Mesenchymal stem cell (in vitro differentiated cells and primary cell): ENCODE results near the gene OBSL1.

Source experiments
- DNase-seq: peaks from one replicate; pipeline ENCODE4 v3.0.0-alpha.2; 2013
- H2AFZ ChIP-seq: one replicate; pipeline ENCODE4 v1.6.1; 2013; ENCODE audit warnings: low read depth, mild to moderate bottlenecking, control low read depth, inconsistent platforms, low read length, moderate library complexity
- H2AK5ac ChIP-seq: 2 replicates; pipeline ENCODE4 v1.6.1; 2013; ENCODE audit warnings: low read length, moderate library complexity, mild to moderate bottlenecking, inconsistent platforms; ENCODE audit not compliant: severe bottlenecking
- H2BK120ac ChIP-seq: one replicate; pipeline ENCODE4 v1.6.1; 2013; ENCODE audit warnings: low read depth, mild to moderate bottlenecking, inconsistent platforms, low read length, moderate library complexity
- H2BK12ac ChIP-seq, 2 experiments: one replicate each; pipeline ENCODE4 v1.6.1; 2013; ENCODE audit warnings: inconsistent platforms in 2 of 2, low read length in 2 of 2, mild to moderate bottlenecking in 2 of 2, moderate library complexity in 2 of 2, control low read depth in 1 of 2
- H2BK15ac ChIP-seq: one replicate; pipeline ENCODE4 v1.6.1; 2013; ENCODE audit warnings: mild to moderate bottlenecking, low read depth, inconsistent platforms; ENCODE audit not compliant: poor library complexity, severe bottlenecking
- H2BK5ac ChIP-seq: 2 replicates; pipeline ENCODE4 v1.6.1; 2013; ENCODE audit warnings: low read depth, mild to moderate bottlenecking, low read length, control low read depth, inconsistent platforms; ENCODE audit not compliant: poor library complexity, severe bottlenecking
- H3K14ac ChIP-seq, 2 experiments: one replicate each; pipeline ENCODE4 v1.6.1; 2013; ENCODE audit warnings: inconsistent platforms in 2 of 2, low read length in 2 of 2, control low read depth in 1 of 2, mild to moderate bottlenecking in 1 of 2, moderate library complexity in 1 of 2
- H3K18ac ChIP-seq, 2 experiments: one replicate each; pipeline ENCODE4 v1.6.1; 2013; ENCODE audit warnings: inconsistent platforms in 2 of 2, low read length in 2 of 2, control low read depth in 1 of 2, low read depth in 1 of 2, mild to moderate bottlenecking in 1 of 2
- H3K23ac ChIP-seq, 2 experiments: one replicate each; pipeline ENCODE4 v1.6.1; 2013; ENCODE audit warnings: inconsistent platforms in 2 of 2, low read length in 2 of 2, mild to moderate bottlenecking in 2 of 2, moderate library complexity in 2 of 2, control low read depth in 1 of 2
- H3K27ac ChIP-seq: 2 replicates; pipeline ENCODE4 v1.5.1; 2013; ENCODE audit warnings: mild to moderate bottlenecking, moderate library complexity, low read length, control low read depth, inconsistent platforms; ENCODE audit not compliant: poor library complexity, severe bottlenecking
- H3K27me3 ChIP-seq, 2 experiments: 2 replicates each; pipeline versions ENCODE4 v1.6.1 to v1.7.0; 2013; ENCODE audit warnings: low read length in 2 of 2, mild to moderate bottlenecking in 2 of 2, moderate library complexity in 2 of 2, control low read depth in 1 of 2, inconsistent platforms in 1 of 2; ENCODE audit not compliant: control insufficient read depth in 1 of 2, insufficient read depth in 1 of 2
- H3K36me3 ChIP-seq, 2 experiments: 2 replicates each; pipeline versions ENCODE4 v1.6.1 to v1.7.0; 2013; ENCODE audit warnings: low read length in 2 of 2, control low read depth in 1 of 2, inconsistent platforms in 1 of 2, low read depth in 1 of 2, mild to moderate bottlenecking in 1 of 2; ENCODE audit not compliant: insufficient read depth in 2 of 2, control insufficient read depth in 1 of 2
- H3K4ac ChIP-seq, 2 experiments: one replicate each; pipeline ENCODE4 v1.6.1; 2013; ENCODE audit warnings: inconsistent platforms in 2 of 2, low read length in 2 of 2, mild to moderate bottlenecking in 2 of 2, moderate library complexity in 2 of 2, control low read depth in 1 of 2, low read depth in 1 of 2
- H3K4me1 ChIP-seq: 2 replicates; pipeline ENCODE4 v1.6.1; 2013; ENCODE audit warnings: low read depth, low read length, control low read depth; ENCODE audit not compliant: control insufficient read depth, insufficient read depth
- H3K4me2 ChIP-seq: 2 replicates; pipeline ENCODE4 v1.6.1; 2013; ENCODE audit warnings: low read length, mild to moderate bottlenecking, inconsistent platforms; ENCODE audit not compliant: poor library complexity, severe bottlenecking
- H3K4me3 ChIP-seq, 2 experiments: 2 replicates each; pipeline versions ENCODE4 v1.5.1 to v1.7.0; 2013; ENCODE audit warnings: low read length in 2 of 2, mild to moderate bottlenecking in 2 of 2, control low read depth in 1 of 2, low read depth in 1 of 2; ENCODE audit not compliant: insufficient read depth in 1 of 2
- H3K79me1 ChIP-seq: replicated peaks from 2 replicates; pipeline ENCODE4 v1.6.1; 2013; ENCODE audit warnings: mild to moderate bottlenecking, control low read depth, low read length, inconsistent platforms; ENCODE audit not compliant: poor library complexity, severe bottlenecking
- H3K9ac ChIP-seq: 2 replicates; pipeline ENCODE4 v1.7.0; 2013; ENCODE audit warnings: mild to moderate bottlenecking, low read length, moderate library complexity
- H3K9me3 ChIP-seq: 2 replicates; pipeline ENCODE4 v1.7.0; 2013; ENCODE audit warnings: mild to moderate bottlenecking, low read length; ENCODE audit not compliant: control insufficient read depth
- H4K8ac ChIP-seq: one replicate; pipeline ENCODE4 v1.6.1; 2013; ENCODE audit warnings: inconsistent platforms, mild to moderate bottlenecking, low read length, moderate library complexity
- H4K91ac ChIP-seq: one replicate; pipeline ENCODE4 v1.6.1; 2013; ENCODE audit warnings: mild to moderate bottlenecking, low read length, inconsistent platforms
- WGBS: methylation state at CpG from one replicate; pipeline ENCODE4 v1.1.7; 2013; ENCODE audit warnings: mixed read lengths; 5-methylcytosine and 5-hydroxymethylcytosine counted together

The OBSL1 gene

DNA sequence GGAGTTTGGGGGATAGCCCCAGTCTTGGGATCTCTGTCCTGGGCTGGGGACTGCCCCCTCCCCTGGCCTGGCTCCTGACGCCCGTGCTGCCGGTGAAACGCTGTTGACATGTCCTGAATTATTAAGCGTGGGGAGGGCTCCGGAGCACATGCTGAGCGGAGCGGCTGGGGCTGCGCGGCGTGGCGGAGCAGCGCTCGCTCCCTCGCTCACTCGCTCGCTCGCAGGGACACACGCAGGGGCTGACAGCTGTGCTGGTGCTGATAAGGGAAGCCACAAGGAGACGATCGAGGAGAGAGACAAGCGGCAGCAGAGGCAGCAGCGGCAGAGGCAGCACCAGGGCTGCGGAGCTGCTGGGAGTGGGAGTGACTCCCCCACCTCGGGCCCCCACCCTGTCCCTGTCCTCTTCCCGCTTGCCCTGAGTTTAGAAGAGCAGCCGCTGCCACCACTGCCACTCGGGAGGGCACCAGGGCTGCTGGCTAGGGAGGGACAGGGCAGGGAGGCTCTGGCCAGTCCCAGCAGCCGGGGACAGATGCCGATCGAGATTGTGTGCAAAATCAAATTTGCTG is 57.1 kb downstream of the OBSL1 start, which contains the start of gene ASIC4:
Gene ASIC4, plus strand, starts transcription at position 287 of the 566 bp plus-strand sequence. Its CDS starts 243 bp downstream, at position 530.
- Histone ChIP-seq H3K4ac (no peak within 1 kb of the TSS), H2BK12ac (no peak within 1 kb of the TSS), H3K36me3 (peaks cover 0 to 4% of the 10 kb centered on the region in 2 experiments), H3K4me3 (no peak within 1 kb of the TSS), H2BK15ac (no peak within 1 kb of the TSS), H2AK5ac (no peak within 1 kb of the TSS), H2BK5ac (no peak within 1 kb of the TSS), H2BK120ac (no peak within 1 kb of the TSS), H4K8ac (no peak within 1 kb of the TSS), H4K91ac (no peak within 1 kb of the TSS), H3K9ac (no peak within 1 kb of the TSS), H2AFZ (peak within 1 kb of the TSS; percentile 47), H3K23ac (peak within 1 kb of the TSS in 1 of 2 experiments; percentile 73), H3K9me3 (no peaks in the 10 kb centered on the region), H3K18ac (peak within 1 kb of the TSS in 1 of 2 experiments; percentile 59), H3K4me1 (peaks cover 27% of the 10 kb centered on the region), H3K27me3 (peaks cover 70 to 80% of the 10 kb centered on the region in 2 experiments), H3K14ac (no peak within 1 kb of the TSS), H3K27ac (no peak within 1 kb of the TSS), H3K4me2 (peak within 1 kb of the TSS; percentile 51), H3K79me1 (no peaks in the 10 kb centered on the region)
- WGBS, result 20% methylated on average over 25 of the region's 31 CpGs
- peak; percentile 46 for DNase-seq

DNA sequence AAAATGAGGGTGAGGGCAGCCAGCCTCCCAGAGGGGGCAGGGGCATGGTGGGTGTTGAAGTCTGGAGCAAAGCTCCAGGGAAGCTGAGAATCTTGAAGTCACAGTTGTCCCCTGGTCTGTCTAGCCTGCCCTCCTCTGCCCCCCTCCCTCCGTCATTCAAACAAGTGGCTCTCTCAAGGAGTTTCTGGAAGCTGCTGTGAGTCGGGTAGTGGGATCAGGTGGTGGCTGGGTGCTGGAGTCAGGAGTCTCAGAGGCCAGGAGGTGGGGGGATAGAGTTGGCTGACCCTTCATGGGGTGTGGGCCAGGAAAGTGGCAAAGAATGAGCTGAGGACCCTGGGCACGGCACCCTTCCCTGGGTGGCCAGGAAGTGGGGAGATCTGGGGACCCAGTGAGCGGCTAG is 57.6 kb downstream of the OBSL1 start:
- peaks cover 32% of the 10 kb centered on the region for H3K4me1 ChIP-seq
- H3K9me3 ChIP-seq, result no peaks in the 10 kb centered on the region
- H3K4me2 ChIP-seq, result peak overlapping the region; percentile 51
- H2BK15ac ChIP-seq, result no peak overlapping the region
- H4K91ac ChIP-seq, result no peak overlapping the region
- no peaks in the 10 kb centered on the region for H3K79me1 ChIP-seq
- no peak overlapping the region for H2BK12ac ChIP-seq
- H3K36me3 ChIP-seq, result peaks cover 0 to 4% of the 10 kb centered on the region in 2 experiments
- no peak overlapping the region for H3K14ac ChIP-seq
- no peak overlapping the region for H3K23ac ChIP-seq
- no peak overlapping the region for H4K8ac ChIP-seq
- no peak overlapping the region for H3K27ac ChIP-seq
- no peak overlapping the region for H3K4me3 ChIP-seq
- no peak overlapping the region for H2AFZ ChIP-seq
- no peak overlapping the region for H2AK5ac ChIP-seq
- no peak overlapping the region for H2BK5ac ChIP-seq
- H2BK120ac ChIP-seq, result no peak overlapping the region
- WGBS, result 44% methylated on average over 3 of the region's 4 CpGs
- H3K9ac ChIP-seq, result no peak overlapping the region
- H3K4ac ChIP-seq, result no peak overlapping the region
- DNase-seq, result no peak
- no peak overlapping the region for H3K18ac ChIP-seq
- peaks cover 70 to 80% of the 10 kb centered on the region in 2 experiments for H3K27me3 ChIP-seq

DNA sequence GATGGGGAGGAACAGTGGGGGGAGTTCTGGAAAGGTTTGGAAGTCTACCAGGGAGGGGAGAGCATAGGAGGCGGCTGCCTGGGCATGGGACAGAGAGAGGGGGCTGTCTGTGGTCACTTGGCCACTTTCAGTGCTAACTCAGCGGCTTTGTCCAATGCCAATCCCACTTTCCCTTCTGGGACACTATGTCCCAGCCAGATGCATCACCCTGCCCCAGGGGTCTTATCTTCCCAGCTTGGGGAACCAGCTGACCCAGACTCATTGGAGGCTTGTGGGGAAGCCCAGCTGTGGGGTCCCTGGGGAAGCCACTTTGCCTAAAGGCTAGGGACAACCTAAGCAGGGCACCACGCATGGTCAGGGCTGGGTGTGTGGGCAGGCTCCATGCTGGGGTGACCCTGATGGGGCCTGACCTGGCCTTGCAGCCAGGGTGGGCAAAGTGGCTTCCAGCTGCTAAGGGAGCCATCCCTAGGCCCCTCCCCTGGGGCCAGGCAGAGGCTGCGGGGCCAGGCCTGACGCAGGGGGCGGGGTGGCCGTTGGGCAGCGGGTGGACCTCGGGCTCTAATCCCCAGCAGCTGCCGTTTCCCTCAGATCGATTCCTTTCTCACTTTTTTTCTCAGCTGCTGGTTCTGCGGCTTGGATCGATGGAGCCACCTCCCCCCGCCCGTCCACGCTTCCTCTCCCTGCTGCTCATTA is 58.7 kb downstream of the OBSL1 start:
- no peak overlapping the region for H2BK5ac ChIP-seq
- H2BK12ac ChIP-seq, result no peak overlapping the region
- H4K8ac ChIP-seq, result no peak overlapping the region
- no peak overlapping the region for H4K91ac ChIP-seq
- no peak overlapping the region for H2BK120ac ChIP-seq
- H3K9ac ChIP-seq, result no peak overlapping the region
- WGBS, result 23% methylated on average over 15 of the region's 16 CpGs
- no peak overlapping the region for H2AK5ac ChIP-seq
- no peaks in the 10 kb centered on the region for H3K79me1 ChIP-seq
- peaks cover 66 to 75% of the 10 kb centered on the region in 2 experiments for H3K27me3 ChIP-seq
- H2AFZ ChIP-seq, result no peak overlapping the region
- H3K4me1 ChIP-seq, result peaks cover 33% of the 10 kb centered on the region
- peaks cover 0 to 9% of the 10 kb centered on the region in 2 experiments for H3K36me3 ChIP-seq
- no peaks in the 10 kb centered on the region for H3K9me3 ChIP-seq
- H3K4ac ChIP-seq, result no peak overlapping the region
- DNase-seq, result no peak
- H3K23ac ChIP-seq, result no peak overlapping the region
- no peak overlapping the region for H2BK15ac ChIP-seq
- H3K14ac ChIP-seq, result peak overlapping the region in 1 of 2 experiments; percentile 31
- H3K4me3 ChIP-seq, result no peak overlapping the region
- H3K4me2 ChIP-seq, result no peak overlapping the region
- H3K27ac ChIP-seq, result no peak overlapping the region
- H3K18ac ChIP-seq, result no peak overlapping the region

DNA sequence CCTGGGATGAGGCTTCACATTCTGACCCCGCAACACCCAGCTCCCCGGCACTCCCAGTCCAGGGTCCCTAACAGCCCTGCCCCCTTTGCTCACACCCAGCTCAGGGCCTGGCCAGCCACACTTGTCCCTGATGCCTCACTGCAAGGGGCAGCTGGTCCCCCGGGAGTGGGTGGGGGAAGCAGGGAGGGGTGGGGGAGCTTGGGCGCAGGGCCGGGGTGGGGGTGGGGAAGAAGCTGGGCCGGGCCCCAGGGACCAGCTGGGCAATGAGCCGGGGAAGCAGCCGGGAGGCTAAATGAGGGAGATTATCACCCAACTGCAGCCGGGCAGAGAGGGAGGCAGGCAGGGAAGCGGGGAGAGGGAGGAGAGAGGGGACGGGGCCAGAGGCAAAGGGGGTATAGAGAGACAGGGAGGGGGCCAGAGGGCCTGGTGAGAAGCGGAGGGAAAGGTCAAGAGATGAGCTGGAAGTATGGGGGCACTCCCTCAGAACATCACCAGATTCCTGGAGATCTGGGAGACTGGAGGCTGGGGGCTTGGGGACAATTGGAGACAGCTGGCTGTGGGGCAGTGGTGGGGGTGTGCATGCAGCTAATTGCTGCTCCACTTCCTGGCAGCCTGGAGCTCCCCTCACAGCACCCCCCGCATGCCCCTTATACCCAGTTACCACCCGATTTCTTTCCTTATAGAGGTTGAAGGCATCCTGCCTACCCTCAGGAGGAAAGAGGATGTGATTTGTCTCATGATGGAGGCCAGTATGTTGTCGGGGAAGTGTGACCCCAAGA is 59.6 kb downstream of the OBSL1 start:
- Histone ChIP-seq H3K4ac (no peak overlapping the region), H3K9ac (no peak overlapping the region), H3K14ac (no peak overlapping the region), H4K8ac (no peak overlapping the region), H3K4me3 (no peak overlapping the region), H3K27ac (no peak overlapping the region), H2BK15ac (no peak overlapping the region), H3K4me2 (no peak overlapping the region), H3K79me1 (no peaks in the 10 kb centered on the region), H4K91ac (no peak overlapping the region), H3K18ac (no peak overlapping the region), H2BK5ac (no peak overlapping the region), H3K4me1 (peaks cover 33% of the 10 kb centered on the region), H3K9me3 (no peaks in the 10 kb centered on the region), H3K23ac (no peak overlapping the region), H3K36me3 (peaks cover 4 to 18% of the 10 kb centered on the region in 2 experiments), H2BK12ac (no peak overlapping the region), H2AFZ (no peak overlapping the region), H3K27me3 (peaks cover 63 to 66% of the 10 kb centered on the region in 2 experiments), H2BK120ac (no peak overlapping the region), H2AK5ac (no peak overlapping the region)
- DNase-seq, result no peak
- 74% methylated on average over 11 of the region's 15 CpGs for WGBS
